ENCODE data around the gene ANKH. TPM values are rescaled to one million over a fixed set of nuclear protein-coding genes. Genes with fewer than 3 reads are reported as not detected.

ANKH gene
- polyA plus RNA-seq, 1 experiment = 14.2 TPM

DNA sequence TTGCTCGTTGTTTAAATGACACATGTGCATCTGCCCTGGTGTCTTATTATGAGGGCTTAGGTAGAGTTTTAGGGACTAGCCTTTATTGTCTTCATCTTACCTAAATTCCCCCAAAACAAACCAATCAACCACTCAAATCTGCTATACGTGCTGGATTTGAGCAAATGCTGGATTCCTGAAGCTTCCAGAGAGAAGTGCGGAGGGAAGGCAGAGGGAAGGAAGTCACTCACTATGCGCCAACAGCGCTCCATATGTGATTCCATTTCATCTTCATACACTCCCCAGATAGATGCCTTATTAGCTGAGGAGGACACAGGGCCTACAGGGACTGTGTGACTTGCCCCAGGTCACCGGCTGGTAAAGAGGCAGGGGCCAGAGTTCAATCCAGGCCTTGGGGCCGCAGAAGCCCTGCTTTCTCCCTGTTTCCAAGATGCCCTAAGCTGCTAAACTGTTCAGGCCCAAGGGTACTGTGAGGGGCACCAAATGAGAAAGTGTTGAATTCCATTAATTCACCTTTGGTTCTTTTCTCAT, 143.6 kb downstream of the ANKH start:
- no peak overlapping the region for H3K27ac ChIP-seq (ENCODE audit: low read depth, low read length)
- ChIA-PET CTCF (interaction anchor here (0.6 to 8.0 kb wide), 27 partner anchors 11 to 287 kb away, joined by 3 to 192 read pairs (median 7); partner anchors contain the start of gene ANKH), POLR2A (interaction anchor here (0.5 kb wide), 1 partner anchor 34 kb away, joined by 3 read pairs; no protein-coding TSS in a partner anchor)
- no peak overlapping the region for H3K4me3 ChIP-seq (ENCODE audit: low read depth, low read length)
- no peak for DNase-seq (ENCODE audit: low read depth, low spot score)
- no peaks in the 10 kb centered on the region for H3K27me3 ChIP-seq (ENCODE audit: control insufficient read depth, insufficient read depth, low read length)
- H3K9me3 ChIP-seq (ENCODE audit: control insufficient read depth, insufficient read depth, low read length) = peaks cover 2% of the 10 kb centered on the region
- TF ChIP-seq, protein P1, sequence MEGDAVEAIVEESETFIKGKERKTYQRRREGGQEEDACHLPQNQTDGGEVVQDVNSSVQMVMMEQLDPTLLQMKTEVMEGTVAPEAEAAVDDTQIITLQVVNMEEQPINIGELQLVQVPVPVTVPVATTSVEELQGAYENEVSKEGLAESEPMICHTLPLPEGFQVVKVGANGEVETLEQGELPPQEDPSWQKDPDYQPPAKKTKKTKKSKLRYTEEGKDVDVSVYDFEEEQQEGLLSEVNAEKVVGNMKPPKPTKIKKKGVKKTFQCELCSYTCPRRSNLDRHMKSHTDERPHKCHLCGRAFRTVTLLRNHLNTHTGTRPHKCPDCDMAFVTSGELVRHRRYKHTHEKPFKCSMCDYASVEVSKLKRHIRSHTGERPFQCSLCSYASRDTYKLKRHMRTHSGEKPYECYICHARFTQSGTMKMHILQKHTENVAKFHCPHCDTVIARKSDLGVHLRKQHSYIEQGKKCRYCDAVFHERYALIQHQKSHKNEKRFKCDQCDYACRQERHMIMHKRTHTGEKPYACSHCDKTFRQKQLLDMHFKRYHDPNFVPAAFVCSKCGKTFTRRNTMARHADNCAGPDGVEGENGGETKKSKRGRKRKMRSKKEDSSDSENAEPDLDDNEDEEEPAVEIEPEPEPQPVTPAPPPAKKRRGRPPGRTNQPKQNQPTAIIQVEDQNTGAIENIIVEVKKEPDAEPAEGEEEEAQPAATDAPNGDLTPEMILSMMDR (IDR thresholded peaks at IDR 0.05; ENCODE audit: low read depth, low read length) = no peak

DNA sequence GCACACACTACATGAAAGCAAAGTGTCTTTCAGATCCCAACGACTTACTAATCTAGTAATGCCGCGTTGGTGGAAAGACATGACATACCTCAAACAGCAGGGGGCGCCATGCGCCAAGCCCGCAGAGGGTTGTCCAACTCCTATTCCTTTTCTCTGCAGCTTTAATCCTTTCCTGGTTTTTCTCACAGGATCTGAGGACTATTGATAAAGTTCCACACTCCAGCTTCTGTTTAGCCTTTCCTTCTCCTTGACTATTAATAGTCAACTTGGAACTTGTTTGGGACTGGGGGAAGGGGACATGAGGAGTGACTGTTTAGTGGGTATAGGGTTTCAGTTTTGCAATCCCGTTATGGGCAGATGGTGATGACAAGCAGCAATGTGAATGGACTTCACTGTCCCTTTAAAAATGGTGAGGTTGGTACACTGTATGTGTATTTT, 144.1 kb downstream of the ANKH start:
- no peak overlapping the region for H3K4me3 ChIP-seq (ENCODE audit: low read depth, low read length)
- ChIA-PET CTCF (interaction anchor here (0.6 to 8.0 kb wide), 55 partner anchors 8 to 375 kb away, joined by 3 to 192 read pairs (median 5); partner anchors contain the start of gene ANKH), POLR2A (no interaction called here)
- TF ChIP-seq, protein P1 (IDR thresholded peaks at IDR 0.05; ENCODE audit: low read depth, low read length) = peak; percentile 97
- no peaks in the 10 kb centered on the region for H3K27me3 ChIP-seq (ENCODE audit: control insufficient read depth, insufficient read depth, low read length)
- H3K27ac ChIP-seq (ENCODE audit: low read depth, low read length) = no peak overlapping the region
- DNase-seq (ENCODE audit: low read depth, low spot score) = peak; percentile 59
- H3K9me3 ChIP-seq (ENCODE audit: control insufficient read depth, insufficient read depth, low read length) = peaks cover 2% of the 10 kb centered on the region

DNA sequence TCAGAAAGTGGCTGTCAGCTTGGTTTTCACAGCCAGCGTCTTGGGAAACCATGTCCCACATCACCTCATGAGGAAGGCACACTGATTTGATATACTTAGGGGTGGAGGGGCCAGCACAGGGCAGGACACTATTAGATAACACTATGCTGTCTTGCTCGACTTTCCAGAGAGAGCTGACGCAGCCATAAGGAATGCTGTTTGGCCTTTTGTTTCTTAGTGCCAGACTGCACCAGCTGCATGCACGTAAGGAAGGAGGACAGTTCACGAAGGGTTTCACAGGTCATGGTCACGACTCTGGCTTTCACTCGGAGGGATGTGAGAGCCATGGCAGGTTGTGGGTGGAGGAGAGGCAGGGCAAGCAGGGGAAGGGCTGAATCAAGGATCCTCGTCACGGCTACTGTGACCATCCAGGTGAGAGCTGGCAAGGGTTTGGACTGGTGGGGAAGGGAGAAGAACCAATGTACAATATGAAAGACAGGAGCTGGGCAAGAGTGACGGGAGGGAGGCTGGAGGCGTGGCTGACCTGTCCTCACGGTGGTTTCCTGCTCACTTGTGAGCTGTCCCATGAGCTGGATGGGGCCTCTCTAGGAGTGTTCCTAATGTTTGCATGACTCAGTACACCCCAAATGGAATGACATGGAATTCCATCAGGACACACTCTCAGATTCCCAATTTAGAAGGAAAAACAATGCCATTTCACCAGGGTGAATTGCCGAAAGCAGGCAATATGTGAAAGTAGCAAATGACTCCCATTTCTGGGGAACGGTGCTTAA, 145.3 kb downstream of the ANKH start:
- Histone ChIP-seq H3K27me3 (ENCODE audit: control insufficient read depth, insufficient read depth, low read length) (no peaks in the 10 kb centered on the region), H3K27ac (ENCODE audit: low read depth, low read length) (no peak overlapping the region), H3K9me3 (ENCODE audit: control insufficient read depth, insufficient read depth, low read length) (peaks cover 2% of the 10 kb centered on the region), H3K4me3 (ENCODE audit: low read depth, low read length) (no peak overlapping the region)
- ChIA-PET CTCF (interaction anchor here (0.7 to 8.0 kb wide), 33 partner anchors 9 to 378 kb away, joined by 3 to 192 read pairs (median 6); partner anchors contain the start of gene ANKH), POLR2A (interaction anchor here (0.8 kb wide), 1 partner anchor 146 kb away, joined by 3 read pairs; no protein-coding TSS in a partner anchor)
- TF ChIP-seq, protein P1 (IDR thresholded peaks at IDR 0.05; ENCODE audit: low read depth, low read length) = no peak
- DNase-seq (ENCODE audit: low read depth, low spot score) = no peak

DNA sequence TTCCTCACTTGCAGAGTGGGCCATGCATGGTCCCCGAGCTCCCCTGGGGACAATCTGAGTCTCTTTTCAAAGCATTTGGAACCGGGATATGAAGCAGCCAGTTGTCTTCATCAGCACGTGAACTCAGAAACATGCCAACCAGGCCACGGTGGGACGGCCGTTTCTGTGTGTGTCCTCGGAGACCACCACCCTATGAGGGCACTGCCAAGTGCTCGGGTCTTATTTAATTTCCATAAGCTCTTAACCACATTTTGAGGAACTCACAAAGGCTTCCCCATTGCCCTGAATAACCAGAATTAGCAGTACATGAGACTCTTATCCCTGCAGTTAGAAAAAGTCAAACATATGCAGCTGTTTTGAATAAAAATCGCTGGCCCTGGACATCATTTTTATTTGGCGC, 146.9 kb downstream of the ANKH start:
- no peak for DNase-seq (ENCODE audit: low read depth, low spot score)
- ChIA-PET CTCF (interaction anchor here (1.0 to 8.0 kb wide), 3 partner anchors 76 to 290 kb away, joined by 3 to 192 read pairs (median 63); no protein-coding TSS in a partner anchor), POLR2A (no interaction called here)
- H3K9me3 ChIP-seq (ENCODE audit: control insufficient read depth, insufficient read depth, low read length) = peaks cover 2% of the 10 kb centered on the region; the same call in 1 of the 2 replicates
- TF ChIP-seq, protein P1 (IDR thresholded peaks at IDR 0.05; ENCODE audit: low read depth, low read length) = no peak
- H3K27me3 ChIP-seq (ENCODE audit: control insufficient read depth, insufficient read depth, low read length) = no peaks in the 10 kb centered on the region
- H3K27ac ChIP-seq (ENCODE audit: low read depth, low read length) = no peak overlapping the region
- no peak overlapping the region for H3K4me3 ChIP-seq (ENCODE audit: low read depth, low read length)
